Activated naive CD4-positive, alpha-beta T cell treated with anti-CD3 and anti-CD28 coated beads, Interleukin-2, amount 50 U/mL, for 16 hours (primary cell): ENCODE data around the gene ZBTB7A.
"Not testable (repeated sequence)": the region's sequence is repeated elsewhere in the genome, so short reads cannot be mapped to it uniquely, and the experiment has no call there.

Experiments used
- DNase-seq: peaks from one replicate; pipeline ENCODE4 v3.0.0-alpha.2; 2020

Gene ZBTB7A

GRCh38 chr19:4012975-4013634 lies 53.6 kb downstream of the ZBTB7A start:
- DNase-seq = no peak

DNA sequence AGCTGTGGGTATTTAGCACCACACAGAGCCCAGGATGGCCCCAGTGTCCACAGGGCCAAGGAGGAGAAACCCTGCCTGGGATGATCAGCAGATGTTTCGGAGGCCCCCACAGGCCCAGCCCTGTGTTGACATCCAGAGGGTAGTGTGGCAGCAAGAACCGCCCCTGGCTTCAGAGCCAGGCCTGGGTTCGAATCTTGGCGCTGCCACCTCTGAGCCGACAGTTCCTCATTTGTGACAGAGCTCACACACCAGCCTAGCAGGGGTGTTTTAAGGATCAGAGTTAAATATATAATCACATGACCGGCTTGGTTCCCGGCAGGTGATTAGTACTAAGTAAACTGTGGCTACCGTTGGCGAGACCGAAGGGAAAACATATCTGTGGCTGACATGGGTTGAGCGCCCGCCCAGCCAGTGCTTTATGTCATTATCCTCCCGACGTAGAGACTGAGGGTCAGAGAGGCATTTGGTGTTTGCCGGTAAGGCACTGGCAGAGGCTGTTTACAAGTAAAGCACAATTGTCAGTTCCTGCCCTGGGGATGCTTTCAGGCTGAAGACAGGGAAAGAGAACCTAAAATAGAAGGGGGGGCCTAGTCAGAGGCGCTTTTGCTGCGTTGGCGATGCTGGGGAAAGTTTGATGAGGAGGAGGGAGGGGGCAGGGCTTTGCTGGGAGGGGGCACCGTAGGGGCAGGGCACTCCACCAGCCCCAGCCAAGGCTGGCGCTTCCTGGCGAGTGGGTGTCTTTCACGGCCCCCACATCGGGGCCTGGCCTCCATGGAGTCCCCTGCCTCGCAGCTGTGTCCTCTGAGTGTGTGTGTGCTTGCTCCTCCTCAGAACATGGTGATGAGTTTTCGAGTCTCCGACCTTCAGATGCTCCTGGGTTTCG lies 54.4 kb downstream of the ZBTB7A start:
- no peak for DNase-seq

DNA sequence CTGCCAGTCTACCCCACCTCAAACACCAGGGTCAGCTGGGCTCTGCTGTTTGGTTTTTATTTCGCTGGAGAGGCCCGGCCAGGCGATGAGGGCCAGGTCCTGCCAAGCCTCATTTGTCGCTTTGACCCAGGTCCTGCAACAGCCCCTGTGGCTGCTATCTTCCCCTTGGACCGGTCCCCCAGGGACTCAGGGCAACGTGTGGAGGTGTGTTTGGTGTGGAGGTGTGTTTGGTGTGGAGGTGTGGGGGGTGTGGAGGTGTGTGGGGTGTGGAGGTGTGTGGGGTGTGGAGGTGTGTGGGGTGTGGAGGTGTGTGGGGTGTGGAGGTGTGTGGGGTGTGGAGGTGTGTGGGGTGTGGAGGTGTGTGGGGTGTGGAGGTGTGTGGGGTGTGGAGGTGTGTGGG lies 55.3 kb downstream of the ZBTB7A start:
- DNase-seq = not testable (repeated sequence)

GRCh38 chr19:4010808-4011110 lies 55.9 kb downstream of the ZBTB7A start:
- DNase-seq = no peak

GRCh38 chr19:4009990-4010807 lies 56.5 kb downstream of the ZBTB7A start:
- DNase-seq = no peak

- no peak for DNase-seq
These were observed 58.7 kb downstream of the ZBTB7A start for GRCh38 chr19:4007836-4008539.

DNA sequence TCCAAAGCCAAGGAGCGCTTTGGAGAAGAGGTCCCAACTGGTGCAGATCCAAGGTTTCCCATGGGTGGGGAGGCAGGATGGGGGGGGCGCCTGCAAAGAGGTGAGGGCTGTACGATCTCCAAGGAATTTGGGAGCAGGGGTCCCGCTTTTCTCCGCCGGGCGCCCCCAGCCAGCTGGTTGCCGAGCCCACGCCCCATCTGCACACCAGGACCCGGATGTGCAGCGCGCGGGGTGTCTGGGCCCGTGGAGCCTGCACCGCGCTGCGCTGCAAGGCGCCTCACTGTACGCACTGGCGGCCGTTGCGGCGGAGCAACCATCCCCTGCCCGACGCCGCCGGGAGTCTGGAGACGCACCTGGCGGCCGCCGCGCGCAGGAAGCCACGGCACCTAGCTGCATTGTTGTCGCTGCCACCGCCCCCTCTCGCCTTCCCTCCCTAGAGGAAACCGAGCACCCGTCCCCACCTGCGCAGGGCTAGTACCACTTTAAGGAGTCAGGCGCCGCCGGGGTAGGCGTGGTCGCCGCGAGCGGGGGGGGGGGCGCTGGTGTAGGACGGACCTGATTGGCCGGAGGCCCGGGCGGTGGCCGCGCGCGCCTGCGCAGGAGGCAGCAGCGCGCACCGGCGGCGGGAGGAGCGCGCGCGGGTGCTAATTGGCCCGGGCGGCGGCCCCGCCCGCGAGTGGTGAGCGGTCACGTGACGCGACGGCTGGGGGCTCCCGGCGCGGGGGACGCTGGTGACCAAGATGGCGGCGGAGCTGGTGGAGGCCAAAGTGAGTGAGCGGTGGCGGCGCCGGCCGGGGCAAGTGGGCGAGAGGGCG lies 59.5 kb downstream of the ZBTB7A start, which contains the start of gene PIAS4:
Gene PIAS4 (plus strand): TSS at position 716 of the 815 bp plus-strand sequence. CDS start 25 bp downstream, at position 741.
- DNase-seq = peak; percentile 96

GRCh38 chr19:4005436-4005835 lies 61.3 kb downstream of the ZBTB7A start:
- not testable (repeated sequence) for DNase-seq

DNA sequence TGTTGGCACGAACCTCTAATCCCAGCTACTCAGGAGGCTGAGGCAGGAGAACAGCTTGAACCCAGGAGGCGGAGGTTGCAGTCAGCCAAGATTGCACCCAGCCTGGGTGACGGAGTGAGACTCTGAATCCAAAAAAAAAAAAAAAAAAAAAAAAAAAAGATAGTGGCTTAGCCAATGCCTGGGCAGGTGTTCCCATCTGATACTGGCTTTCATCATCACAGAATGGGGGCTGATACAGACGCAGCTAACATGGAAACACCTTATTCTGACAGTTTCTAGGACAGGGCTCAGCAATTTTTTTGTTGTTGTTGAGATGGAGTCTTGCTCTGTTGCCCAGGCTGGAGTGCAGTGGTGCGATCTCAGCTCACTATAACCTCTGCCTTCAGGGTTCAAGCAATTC lies 65.9 kb downstream of the ZBTB7A start:
- not testable (repeated sequence) for DNase-seq

GRCh38 chr19:3998667-3999412 lies 67.9 kb downstream of the ZBTB7A start:
- DNase-seq = not testable (repeated sequence)

DNA sequence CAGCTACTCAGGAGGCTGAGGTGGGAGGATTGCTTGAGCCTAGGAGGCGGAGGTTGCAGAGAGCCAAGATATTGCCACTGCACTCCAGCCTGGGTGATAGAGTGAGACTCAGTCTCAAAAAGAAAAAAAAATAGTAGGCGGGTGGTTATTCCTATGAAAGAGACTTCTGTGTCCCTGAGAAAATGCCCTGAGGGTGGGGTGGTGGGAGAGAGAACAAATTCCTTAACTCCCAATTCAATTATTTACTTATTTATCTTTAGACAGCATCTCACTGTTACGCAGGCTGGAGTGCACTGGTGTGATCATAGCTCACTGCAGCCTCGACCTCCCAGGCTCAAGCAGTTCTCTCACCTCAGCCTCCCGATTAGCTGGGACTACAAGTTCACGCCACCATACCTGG lies 71.1 kb downstream of the ZBTB7A start:
- DNase-seq = no peak
